ENCODE measurements around the gene MYOM3.

MYOM3 gene

DNA sequence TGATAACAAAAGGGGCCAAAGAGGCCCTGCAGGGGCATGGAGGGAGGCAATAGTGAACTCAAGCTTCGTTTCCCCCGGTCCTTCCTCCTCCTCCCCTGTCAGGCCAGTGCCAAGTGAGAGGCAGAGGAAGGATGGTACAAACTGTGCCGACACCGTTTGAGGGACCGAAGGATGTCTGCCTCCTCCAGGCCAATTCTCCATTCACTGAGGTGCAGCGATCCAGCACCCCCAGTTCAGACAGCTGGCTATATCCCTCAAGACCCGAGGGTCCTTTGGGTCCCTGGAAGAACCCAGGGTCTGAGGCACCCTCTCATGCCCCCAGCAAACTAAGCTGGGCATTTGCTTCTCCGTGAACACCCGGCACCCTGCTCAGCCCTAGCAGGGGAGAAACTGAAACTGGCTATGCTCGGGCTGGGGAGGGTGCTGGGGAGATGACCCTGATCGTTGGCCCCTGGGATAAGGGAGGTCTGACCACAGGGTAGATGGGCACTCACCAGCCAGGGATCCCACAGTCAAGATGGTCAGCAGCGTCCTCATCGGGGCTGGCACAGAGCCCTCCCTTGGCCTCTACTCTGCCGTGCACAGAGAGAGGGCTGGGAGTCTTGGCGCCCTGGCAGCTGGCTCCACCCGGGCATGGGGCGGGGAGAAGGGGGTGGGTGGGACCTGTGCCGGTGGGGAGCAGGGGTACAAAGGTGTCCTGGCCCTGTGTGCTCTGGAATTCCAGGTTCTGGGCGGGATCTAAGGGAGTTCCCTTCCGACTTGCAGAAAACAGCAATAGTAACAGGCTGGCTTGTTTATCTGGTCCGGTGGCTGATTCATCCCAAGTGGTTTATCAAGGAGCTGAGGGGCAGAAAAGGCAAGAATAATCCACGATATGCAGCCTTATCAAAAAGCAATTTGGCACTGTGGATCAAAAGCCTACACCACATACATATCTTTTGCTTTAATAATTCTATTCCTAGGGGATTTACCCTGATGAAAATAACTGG lies 30.9 kb upstream of the MYOM3 start, which contains the start of gene IL22RA1:
TSS of gene IL22RA1 (minus strand) at position 595 of the 989 bp plus-strand sequence. CDS start at position 537, 58 bp downstream.
- H3K36me3 Mint-ChIP-seq (ENCODE audit: low read depth): no peaks in the 10 kb centered on the region
- DNase-seq (no peak), ATAC-seq (no peak)
- H3K4me1 Mint-ChIP-seq: no peaks in the 10 kb centered on the region
- no peak within 1 kb of the TSS for H3K27ac Mint-ChIP-seq
- H3K27me3 Mint-ChIP-seq: peaks cover 6% of the 10 kb centered on the region
- H3K4me3 Mint-ChIP-seq: no peak within 1 kb of the TSS
- no peaks in the 10 kb centered on the region for H3K9me3 Mint-ChIP-seq

DNA sequence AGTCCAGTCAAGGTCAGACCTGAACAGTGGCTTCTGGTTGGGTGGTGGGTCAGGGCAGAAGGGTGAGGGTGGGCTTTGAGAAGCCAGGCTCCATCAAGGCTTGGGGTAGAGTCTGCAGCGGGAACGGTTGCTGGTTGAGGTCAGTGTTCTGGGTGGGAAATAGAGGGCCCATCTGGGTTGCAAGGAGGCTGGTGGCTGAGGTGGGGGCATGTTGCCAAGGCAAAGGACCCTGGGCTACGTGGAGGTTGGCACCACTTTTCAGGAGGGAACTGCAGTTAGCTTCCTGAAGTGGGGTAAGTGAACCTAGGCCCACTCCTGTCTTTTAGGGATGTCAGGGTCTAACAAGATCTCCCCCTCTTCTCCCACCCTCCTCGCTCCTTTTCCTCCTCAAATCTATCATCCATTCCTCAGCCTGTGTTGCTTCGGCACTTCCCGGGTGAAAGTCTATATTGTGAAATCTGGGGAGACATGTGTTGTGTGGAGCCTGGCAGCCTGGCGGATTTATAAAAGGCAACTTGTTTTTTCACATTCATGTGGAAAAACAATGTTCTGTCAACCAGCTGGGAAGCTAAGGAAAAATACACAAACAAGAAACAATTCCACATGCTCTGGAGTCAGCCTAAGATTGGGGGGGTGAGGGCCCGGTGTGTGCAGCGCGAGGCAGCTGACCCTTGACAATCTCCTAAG lies 29.5 kb upstream of the MYOM3 start:
- DNase-seq: no peak

DNA sequence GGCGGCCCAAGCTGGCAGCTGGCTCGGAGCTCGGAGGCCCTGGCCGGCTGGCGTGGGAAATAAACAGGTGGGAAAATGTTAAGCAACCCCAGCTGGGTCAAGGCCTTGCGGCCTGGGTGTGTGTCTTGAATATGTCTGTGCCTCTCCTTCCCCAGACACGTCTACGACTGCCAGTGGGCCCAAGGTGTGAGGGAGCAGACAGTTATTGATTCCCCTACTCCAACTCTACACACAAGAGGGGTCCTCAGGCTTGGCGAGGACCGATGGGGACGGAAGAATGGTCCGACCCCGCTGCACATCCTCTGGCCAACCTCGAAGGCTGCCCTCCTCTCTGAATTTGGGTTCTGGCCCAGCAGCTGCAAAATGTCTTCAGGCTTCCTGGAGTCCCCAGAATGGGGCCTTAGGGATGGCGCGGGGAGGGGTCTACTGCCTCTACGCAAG lies 28.8 kb upstream of the MYOM3 start:
- no peaks in the 10 kb centered on the region for H3K36me3 Mint-ChIP-seq (ENCODE audit: low read depth)
- H3K4me3 Mint-ChIP-seq: no peak overlapping the region
- H3K4me1 Mint-ChIP-seq: no peaks in the 10 kb centered on the region
- no peak overlapping the region for H3K27ac Mint-ChIP-seq
- peaks cover 4% of the 10 kb centered on the region for H3K27me3 Mint-ChIP-seq
- no peak for ATAC-seq
- DNase-seq: no peak
- no peaks in the 10 kb centered on the region for H3K9me3 Mint-ChIP-seq

More for the DNA sequence above, 29.5 kb upstream of the MYOM3 start:
- ATAC-seq: no peak
- no peak overlapping the region for H3K27ac Mint-ChIP-seq
- H3K4me1 Mint-ChIP-seq: no peaks in the 10 kb centered on the region
- H3K36me3 Mint-ChIP-seq (ENCODE audit: low read depth): no peaks in the 10 kb centered on the region
- no peak overlapping the region for H3K4me3 Mint-ChIP-seq
- H3K27me3 Mint-ChIP-seq: peaks cover 6% of the 10 kb centered on the region
- H3K9me3 Mint-ChIP-seq: no peaks in the 10 kb centered on the region

DNA sequence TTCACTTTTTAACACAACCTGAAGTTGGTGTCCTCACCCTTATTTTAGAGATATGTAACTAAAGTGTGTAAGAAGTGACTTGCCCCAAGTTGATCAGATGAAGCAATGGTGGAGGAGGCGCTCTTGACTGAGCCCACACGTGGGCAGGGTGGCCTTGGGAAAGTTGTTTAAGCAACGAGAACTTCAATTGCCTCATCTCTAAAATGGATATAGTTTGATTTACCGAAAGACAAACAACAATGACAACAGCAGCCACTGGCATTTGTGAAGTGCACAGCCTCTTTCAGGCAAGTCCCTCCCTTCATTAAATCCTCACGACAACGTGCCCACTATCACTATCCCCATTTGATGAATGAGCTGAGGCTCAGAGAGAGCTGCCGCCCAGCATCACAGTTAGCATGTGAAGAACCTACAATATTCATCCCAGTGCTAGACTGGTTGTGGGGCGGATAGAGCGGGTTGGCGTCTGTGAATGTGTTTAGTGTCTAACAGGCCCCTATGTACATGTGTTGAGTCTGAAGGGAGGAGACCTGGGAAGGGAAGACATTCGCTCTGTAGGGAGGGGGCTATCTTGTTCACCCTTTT lies 28.0 kb upstream of the MYOM3 start:
- DNase-seq: no peak
- no peaks in the 10 kb centered on the region for H3K36me3 Mint-ChIP-seq (ENCODE audit: low read depth)
- H3K4me3 Mint-ChIP-seq: no peak overlapping the region
- no peak for ATAC-seq
- H3K27me3 Mint-ChIP-seq: peaks cover 4% of the 10 kb centered on the region
- peaks cover 4% of the 10 kb centered on the region for H3K9me3 Mint-ChIP-seq
- H3K27ac Mint-ChIP-seq: no peak overlapping the region
- H3K4me1 Mint-ChIP-seq: no peaks in the 10 kb centered on the region

DNA sequence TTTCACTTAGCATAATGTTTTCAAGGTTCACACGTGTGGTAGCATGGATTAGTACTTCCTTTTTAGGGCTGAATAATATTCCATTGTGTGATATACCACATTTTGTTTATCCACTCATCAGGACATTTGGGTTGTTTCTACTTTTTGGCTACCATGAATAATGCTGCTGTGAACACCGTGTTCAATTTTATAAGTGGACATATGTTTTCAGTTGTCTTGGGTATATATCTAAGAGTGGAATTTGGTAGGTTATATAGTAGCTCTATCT lies 27.2 kb upstream of the MYOM3 start:
- DNase-seq (no peak), ATAC-seq (no peak)
- Mint-ChIP-seq H3K36me3 (ENCODE audit: low read depth) (no peaks in the 10 kb centered on the region), H3K9me3 (peaks cover 6% of the 10 kb centered on the region), H3K27me3 (peaks cover 6% of the 10 kb centered on the region), H3K27ac (no peak overlapping the region), H3K4me1 (no peaks in the 10 kb centered on the region), H3K4me3 (no peak overlapping the region)

DNA sequence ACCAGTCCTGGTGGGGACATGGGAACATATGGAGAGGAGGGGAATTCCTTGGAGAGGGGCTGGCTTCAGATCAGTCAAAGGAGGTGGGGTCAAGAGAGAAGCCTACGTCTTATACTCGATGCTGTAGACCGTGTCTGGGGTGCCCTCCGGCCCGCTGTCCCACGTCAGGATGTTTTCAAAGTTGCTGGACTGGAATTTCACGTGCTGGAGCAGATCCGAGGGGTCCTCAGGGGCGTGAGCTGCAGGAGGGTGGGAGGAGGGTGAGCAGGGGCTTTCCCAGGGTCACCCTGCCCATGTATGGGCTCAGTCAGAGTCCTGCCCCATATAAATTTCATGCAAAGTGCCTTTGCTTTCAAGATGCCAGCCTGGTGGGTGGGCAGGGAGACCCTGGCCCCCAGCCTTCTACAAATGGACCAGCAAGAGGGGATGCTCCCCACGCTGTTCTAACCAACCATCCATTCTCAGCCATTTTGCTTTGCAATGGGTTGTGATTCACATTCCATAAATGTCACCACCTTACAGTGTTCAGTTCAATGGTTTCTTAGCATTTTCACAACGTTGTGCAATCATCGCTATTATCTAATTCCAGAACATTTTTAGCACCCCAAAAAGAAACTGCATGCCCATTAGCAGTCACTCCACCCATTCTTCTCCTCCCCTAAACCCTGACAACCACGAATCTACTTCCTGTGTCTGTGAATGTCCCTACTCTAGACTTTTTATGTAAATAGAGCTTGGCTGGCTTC lies 26.7 kb upstream of the MYOM3 start:
- DNase-seq: no peak
- no peak overlapping the region for H3K27ac Mint-ChIP-seq
- ATAC-seq: no peak

DNA sequence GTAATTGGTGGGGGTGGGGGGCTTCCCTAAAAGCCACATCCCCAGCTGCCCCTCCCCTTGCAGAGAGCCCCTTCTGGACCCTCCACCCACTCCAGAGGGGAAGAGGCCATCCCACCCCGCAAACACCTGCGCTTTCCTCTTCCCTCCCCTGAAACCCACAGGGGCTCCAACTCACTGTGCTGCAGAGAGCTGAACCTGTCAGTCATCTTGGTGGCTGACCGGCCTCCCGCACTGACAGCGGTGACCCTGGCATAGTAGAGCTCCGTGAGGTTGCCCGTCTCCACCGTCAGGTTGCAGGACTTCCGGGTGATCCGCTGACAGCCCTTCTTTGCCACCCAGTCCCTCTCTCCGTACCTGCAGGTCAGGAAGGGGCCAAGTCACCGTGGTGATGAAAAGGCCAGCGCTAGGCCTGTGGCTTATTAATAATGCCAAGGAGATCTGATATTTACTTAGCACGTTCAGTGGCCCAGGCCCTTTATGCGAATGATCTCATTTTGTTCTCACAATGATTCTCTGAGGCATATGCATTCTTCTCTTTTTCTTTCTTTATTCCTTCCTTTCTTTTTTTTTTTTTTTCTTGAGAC lies 25.1 kb upstream of the MYOM3 start:
- H3K9me3 Mint-ChIP-seq: peaks cover 6% of the 10 kb centered on the region
- no peaks in the 10 kb centered on the region for H3K4me1 Mint-ChIP-seq
- H3K36me3 Mint-ChIP-seq (ENCODE audit: low read depth): no peaks in the 10 kb centered on the region
- no peak for DNase-seq
- no peak overlapping the region for H3K27ac Mint-ChIP-seq
- H3K4me3 Mint-ChIP-seq: no peak overlapping the region
- H3K27me3 Mint-ChIP-seq: peaks cover 5% of the 10 kb centered on the region
- ATAC-seq: no peak

More for the DNA sequence above, 26.7 kb upstream of the MYOM3 start:
- peaks cover 6% of the 10 kb centered on the region for H3K9me3 Mint-ChIP-seq
- no peaks in the 10 kb centered on the region for H3K36me3 Mint-ChIP-seq (ENCODE audit: low read depth)
- H3K4me1 Mint-ChIP-seq: no peaks in the 10 kb centered on the region
- H3K4me3 Mint-ChIP-seq: no peak overlapping the region
- peaks cover 7% of the 10 kb centered on the region for H3K27me3 Mint-ChIP-seq

DNA sequence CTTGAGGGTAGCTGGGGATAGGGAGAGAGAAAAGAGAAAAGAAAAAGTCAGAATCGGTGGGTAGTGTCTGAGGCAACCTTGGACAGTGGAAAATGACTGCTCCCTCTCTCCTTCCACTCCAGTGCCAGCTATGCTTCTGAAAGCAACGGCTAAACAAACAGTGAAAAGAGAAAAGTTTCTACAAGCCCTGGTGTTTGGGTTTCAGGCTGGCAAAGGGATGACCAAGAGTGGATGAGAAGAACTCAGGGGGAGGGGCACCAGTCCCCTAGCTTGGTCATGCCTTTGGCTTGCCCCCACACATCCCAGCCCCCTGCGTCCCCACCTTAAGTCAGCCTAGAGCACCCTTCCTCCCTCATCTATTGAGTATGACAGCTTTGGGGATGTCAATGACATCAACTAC lies 22.4 kb upstream of the MYOM3 start:
- no peaks in the 10 kb centered on the region for H3K36me3 Mint-ChIP-seq (ENCODE audit: low read depth)
- H3K4me1 Mint-ChIP-seq: no peaks in the 10 kb centered on the region
- DNase-seq: no peak
- peaks cover 12% of the 10 kb centered on the region for H3K9me3 Mint-ChIP-seq
- ATAC-seq: no peak
- no peak overlapping the region for H3K4me3 Mint-ChIP-seq
- no peak overlapping the region for H3K27ac Mint-ChIP-seq
- H3K27me3 Mint-ChIP-seq: peaks cover 9% of the 10 kb centered on the region

DNA sequence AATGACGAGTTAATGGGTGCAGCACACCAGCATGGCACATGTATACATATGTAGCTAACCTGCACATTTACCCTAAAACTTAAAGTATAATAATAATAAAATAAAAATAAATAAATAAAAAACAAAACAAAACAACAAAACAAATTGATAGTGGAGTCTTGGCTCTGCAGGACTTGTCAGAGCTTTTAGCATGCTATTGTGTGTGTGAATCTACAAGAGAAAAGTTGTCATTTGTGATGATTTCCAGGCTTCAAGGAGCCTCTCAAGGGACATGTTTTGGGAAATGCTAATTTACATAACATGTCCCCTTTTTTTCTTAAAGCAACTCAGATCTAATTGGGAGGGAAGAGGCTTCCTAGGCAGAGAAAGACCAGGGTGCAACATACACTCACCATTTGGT lies 21.9 kb upstream of the MYOM3 start:
- ATAC-seq: no peak
- peaks cover 12% of the 10 kb centered on the region for H3K9me3 Mint-ChIP-seq
- H3K27me3 Mint-ChIP-seq: peaks cover 9% of the 10 kb centered on the region
- no peak for DNase-seq
- H3K4me3 Mint-ChIP-seq: no peak overlapping the region
- no peaks in the 10 kb centered on the region for H3K36me3 Mint-ChIP-seq (ENCODE audit: low read depth)
- no peak overlapping the region for H3K27ac Mint-ChIP-seq
- no peaks in the 10 kb centered on the region for H3K4me1 Mint-ChIP-seq

DNA sequence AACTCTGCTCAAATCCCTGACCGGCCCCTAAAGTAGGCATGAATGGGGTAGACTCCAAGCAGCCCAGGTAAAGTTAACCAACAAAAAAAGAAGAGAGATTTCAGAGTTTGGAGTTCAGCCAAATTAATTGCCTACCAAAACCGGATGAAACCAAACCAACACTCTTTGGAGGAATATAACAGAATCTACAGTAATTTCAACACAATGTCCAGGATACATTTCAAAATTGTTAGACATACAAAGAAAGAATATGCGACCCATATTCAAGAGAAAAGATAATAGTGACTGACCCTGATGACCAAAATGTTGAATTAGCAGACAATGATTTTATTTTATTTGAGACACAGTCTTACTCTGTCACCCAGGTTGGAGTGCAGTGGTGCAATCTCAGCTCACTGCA lies 18.4 kb upstream of the MYOM3 start:
- peaks cover 9% of the 10 kb centered on the region for H3K27me3 Mint-ChIP-seq
- DNase-seq (no peak), ATAC-seq (no peak)
- H3K4me3 Mint-ChIP-seq: no peak overlapping the region
- H3K27ac Mint-ChIP-seq: no peak overlapping the region
- no peaks in the 10 kb centered on the region for H3K4me1 Mint-ChIP-seq
- H3K36me3 Mint-ChIP-seq (ENCODE audit: low read depth): no peaks in the 10 kb centered on the region
- H3K9me3 Mint-ChIP-seq: peaks cover 12% of the 10 kb centered on the region

DNA sequence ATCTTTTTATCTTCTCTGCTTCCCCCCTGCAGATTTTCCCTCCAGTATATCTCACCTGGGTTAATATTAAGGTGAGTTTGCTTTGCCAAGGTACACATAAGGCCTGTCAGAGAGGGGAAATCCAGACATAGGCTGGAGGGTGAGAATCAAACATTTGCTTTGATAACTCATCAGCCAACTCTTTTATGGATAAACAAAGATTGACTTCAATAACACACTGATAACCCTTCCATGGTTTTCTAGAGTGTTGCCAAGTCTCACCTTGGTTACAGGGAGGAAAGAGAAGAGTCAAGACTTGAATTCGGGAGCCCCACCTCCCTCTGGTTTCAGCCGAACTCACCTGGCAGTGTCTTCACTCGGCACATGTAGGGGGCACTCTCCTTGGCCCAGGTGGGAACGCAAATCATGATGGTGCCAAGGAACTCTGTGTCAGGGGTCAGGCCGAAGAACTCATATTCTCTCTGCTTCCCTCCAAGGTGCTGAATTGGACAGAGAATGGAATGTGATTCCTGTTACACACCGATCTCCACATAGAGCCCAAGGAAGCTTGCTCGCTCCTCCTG lies 15.9 kb upstream of the MYOM3 start:
- DNase-seq: no peak
- Mint-ChIP-seq H3K27me3 (peaks cover 5% of the 10 kb centered on the region), H3K4me3 (no peak overlapping the region), H3K4me1 (no peaks in the 10 kb centered on the region), H3K36me3 (ENCODE audit: low read depth) (no peaks in the 10 kb centered on the region), H3K9me3 (peaks cover 7% of the 10 kb centered on the region), H3K27ac (no peak overlapping the region)
- ATAC-seq: no peak

DNA sequence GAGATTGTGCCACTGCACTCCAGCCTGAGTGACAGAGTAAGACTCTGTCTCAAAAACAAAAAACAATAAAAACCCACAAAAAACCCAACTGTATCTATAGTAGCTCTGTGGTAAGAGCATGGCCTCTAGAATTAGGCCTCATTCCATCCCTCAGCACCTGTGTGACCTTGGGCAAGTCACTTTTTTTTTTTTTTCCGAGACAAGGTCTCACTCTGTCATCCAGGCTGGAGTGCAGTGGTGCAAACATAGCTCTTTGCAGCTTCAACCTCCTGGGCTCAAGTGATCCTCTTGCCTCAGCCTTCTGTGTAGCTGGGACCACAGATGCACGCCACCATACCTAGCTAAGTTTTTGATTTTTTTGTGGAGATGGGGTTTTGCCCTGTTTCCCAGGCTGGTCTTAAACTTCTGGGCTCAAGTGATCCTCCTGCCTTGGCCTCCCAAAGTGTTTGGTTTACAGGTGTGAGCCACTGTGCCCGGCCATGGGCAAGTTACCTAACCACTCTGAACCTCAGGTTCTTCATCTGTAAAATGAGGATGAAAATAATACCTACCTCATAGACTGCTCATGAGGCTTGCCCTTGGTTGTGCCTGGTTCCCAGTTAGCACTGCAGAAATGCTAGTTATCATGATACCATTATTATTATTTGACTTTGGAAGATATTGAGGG lies 15.3 kb upstream of the MYOM3 start:
- H3K4me3 Mint-ChIP-seq: no peak overlapping the region
- no peaks in the 10 kb centered on the region for H3K4me1 Mint-ChIP-seq
- DNase-seq (no peak), ATAC-seq (no peak)
- peaks cover 7% of the 10 kb centered on the region for H3K9me3 Mint-ChIP-seq
- peaks cover 5% of the 10 kb centered on the region for H3K27me3 Mint-ChIP-seq
- no peaks in the 10 kb centered on the region for H3K36me3 Mint-ChIP-seq (ENCODE audit: low read depth)
- no peak overlapping the region for H3K27ac Mint-ChIP-seq

DNA sequence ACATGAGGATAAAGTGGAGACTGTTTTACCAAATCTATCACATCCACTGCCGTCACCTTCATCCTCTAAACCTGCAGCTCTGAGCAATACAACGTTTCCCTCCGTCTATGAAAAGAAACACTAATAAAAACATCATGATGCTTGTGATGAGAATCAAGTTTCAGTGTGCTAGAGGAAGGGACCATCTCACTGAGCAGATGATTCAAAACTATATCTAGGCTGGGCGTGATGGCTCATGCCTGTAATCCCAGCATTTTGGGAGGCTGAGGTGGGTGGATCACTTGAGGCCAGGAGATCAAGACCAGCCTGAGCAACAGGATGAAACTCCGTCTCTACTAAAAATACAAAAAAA lies 14.7 kb upstream of the MYOM3 start:
- Mint-ChIP-seq H3K27ac (no peak overlapping the region), H3K4me3 (no peak overlapping the region), H3K9me3 (peaks cover 7% of the 10 kb centered on the region), H3K27me3 (peaks cover 2% of the 10 kb centered on the region), H3K36me3 (ENCODE audit: low read depth) (no peaks in the 10 kb centered on the region), H3K4me1 (no peaks in the 10 kb centered on the region)
- DNase-seq: no peak
- ATAC-seq: no peak
